HG03280 (cell line): Measurements from ENCODE around the gene JUND.

ENCODE experiments used
- ATAC-seq: cut with Tn5 transposase; IDR thresholded peaks from one replicate; pipeline ENCODE4 v1.9.1; 2021; ENCODE audit warnings: mild to moderate bottlenecking, moderate library complexity; ENCODE audit not compliant: unreplicated experiment

The JUND gene

DNA sequence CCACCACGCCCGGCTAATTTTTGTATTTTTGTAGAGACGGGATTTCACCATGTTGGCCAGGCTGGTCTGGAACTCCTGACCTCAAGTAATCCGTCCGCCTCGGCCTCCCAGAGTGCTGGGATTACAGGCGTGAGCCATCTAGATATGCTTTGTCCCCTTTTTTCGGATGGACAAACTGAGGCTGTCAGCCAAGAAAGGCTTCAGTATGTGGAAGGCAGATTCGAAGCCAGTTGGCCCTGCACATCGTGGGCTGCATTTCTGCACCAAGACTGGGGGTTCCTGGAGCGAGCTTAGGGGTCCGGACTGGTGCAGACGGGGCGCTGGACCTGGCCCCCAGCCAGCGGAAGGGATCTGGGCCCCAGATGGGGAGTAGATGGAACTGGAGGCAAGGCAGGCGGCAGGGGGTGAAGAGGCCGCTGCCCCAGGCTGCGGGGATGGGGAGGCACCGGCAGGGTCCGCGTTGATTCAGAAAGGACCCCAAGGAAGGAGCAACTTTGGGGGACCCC, 9.7 kb upstream of the JUND start:
- no peak for ATAC-seq

DNA sequence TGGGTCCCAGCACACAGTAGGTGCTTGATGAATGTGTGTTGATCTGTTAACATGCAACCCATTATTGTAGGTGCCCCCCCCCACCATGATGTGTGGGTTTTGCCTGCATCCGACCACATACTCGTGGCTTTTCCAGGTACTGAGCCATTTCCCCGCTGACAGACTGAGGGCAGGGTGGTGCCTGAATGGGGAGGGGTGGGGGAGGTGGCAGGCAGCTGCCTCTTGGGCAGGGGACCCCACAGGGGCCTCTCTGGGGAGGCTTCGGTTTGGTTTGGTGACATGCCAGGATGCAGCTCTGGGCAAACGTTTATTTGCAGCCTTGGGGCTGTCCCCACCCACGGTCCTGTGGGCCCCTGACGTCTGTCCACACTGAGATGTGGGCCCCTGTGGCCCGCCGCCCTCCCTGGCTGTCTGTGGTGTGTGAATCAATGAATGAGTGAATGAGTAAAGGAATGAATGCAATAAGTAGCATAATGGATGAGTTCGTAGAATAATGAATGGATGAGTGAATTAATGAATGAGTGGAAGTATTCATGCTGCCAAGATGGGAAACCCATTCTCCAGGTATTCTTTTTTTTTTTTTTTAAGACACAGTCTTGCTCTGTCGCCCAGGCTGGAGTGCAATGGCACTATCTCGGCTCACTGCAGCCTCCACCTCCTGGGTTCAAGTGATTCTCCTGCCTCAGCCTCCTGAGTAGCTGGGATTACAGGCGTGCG, 9.0 kb upstream of the JUND start:
- ATAC-seq, result no peak

DNA sequence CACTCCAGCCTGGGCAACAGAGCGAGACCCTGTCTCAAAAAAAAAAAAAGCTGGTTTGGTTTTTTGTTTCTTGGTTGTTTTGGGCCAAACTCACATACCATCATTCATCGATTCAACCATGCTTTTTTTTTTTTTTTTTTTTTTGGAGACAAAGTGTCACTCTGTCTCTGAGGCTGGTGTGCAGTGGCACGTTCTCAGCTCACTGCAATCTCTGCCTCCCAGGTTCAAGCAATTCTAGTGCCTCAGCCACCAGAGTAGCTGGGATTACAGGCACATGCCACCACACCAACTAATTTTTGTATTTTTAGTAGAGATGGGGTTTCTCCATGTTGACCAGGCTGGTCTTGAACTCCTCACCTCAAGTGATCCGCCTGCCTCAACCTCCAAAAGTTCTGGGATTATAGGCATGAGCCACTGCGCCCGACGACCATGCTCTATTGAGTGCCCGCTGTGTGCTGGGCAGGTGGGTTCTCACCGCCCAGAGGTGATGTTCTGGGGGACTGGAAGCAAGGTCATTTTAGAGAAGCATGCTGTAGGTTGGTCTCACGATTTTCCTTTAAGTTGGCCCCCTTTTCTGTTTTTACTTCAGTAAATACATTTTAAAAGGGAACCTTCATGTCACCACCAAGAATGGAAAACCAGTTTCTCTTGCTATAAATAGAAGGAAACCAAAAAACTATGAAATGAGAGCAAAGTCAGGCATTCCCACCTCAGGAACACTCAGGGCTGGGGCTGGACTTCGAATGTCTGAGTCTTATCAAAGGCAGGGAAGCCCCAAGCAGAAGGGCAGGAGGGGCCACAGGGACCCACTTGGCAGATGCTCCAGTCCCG, 8.3 kb upstream of the JUND start:
- no peak for ATAC-seq

GRCh38 chr19:18287836-18288772, 6.7 kb upstream of the JUND start:
- no peak for ATAC-seq

GRCh38 chr19:18286973-18287635, 5.7 kb upstream of the JUND start:
- no peak for ATAC-seq

- no peak for ATAC-seq
Measured at GRCh38 chr19:18284712-18285360, 3.4 kb upstream of the JUND start.

- ATAC-seq, result no peak
Measured at GRCh38 chr19:18283338-18283737, 1.9 kb upstream of the JUND start.

DNA sequence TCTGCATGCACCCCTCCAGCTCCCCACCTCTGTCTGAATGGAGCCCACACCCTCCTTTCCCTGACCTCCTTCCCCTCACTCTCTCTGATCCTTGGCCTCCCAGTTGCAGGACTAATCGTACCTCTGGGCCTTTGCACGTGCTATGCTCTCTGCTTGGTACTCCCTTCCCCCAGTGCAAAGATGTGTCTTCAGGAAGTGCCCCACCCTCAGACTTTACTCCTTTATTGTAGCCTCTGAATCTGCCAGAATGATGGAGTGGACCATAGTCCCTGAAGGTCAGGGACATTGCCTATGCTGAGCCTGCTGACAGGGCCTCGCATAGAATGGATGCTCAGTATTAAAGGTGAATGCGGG, 1.3 kb upstream of the JUND start:
- ATAC-seq, result no peak

- ATAC-seq, result no peak
Measured at GRCh38 chr19:18282021-18282787, 782 bp upstream of the JUND start.

DNA sequence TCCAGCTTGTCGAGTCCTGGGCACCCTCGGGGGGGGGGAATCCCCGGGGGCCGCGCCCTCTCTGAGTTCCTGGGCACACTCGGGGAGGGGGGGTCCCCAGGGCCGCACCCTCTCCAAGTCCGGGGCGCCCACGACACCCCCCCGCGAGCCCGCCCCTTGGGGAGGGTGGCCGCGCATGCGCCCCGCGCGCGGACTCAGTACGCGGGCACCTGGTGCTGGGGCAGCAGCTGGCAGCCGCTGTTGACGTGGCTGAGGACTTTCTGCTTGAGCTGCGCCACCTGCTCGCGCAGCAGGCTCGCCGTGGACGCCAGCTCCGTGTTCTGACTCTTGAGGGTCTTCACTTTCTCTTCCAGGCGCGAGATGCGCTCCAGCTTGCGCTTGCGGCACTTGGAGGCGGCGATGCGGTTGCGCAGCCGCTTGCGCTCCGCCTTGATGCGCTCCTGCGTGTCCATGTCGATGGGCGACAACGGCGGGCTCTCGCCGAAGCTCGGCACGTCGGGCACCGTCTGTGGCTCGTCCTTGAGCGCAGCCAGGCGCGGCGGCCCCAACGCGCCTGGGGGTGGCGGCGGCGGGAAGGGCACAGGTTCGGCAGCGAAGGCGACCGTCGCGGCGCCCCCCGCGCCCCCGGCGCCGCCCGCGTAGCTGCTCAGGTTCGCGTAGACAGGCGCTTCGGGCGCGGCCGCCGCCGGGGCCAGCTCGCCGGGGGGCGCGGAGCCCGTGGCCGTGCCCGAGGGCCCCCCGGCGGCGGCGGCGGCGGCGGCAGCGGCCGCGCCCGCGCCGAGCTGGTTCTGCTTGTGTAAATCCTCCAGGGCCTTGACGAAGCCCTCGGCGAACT, 958 bp downstream of the JUND start:
- ATAC-seq, result peak; percentile 17

DNA sequence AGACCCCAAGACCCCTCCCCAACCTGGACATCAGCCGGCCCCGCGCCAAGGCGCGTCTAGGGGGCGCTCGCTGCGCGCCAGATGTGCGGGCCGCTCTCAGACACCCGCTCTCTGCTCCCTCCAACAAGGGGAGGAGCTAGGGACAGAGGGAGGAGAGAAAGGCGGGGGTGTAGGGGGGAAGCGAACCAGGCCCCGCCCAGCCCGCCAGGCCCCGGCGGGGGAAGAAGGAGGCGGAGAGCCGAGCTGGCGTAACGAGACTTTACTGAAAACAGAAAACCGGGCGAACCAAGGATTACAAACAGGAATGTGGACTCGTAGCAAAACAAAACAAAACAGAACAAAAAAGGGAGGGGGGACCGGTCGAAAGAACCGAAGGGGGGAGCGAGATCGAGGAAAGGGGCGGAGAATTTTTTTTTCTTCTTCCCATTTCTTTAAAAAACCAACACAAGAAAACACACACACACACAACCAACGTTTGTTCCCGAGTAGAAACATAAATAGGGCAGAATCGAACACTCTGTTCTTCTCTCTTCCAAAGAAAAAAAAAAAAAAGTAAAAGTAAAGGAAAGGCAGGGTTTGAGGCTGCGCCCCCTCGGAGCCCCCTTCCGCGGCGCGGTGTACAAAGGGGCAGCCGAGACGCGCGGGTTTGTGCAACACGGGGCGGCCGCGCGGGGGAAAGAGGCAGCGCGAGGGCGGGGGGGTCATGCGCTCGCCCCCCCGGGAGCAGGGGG, 1.7 kb downstream of the JUND start:
- ATAC-seq, result peak; percentile 16

- ATAC-seq, result no peak
Measured at GRCh38 chr19:18279266-18279515, 2.2 kb downstream of the JUND start.

DNA sequence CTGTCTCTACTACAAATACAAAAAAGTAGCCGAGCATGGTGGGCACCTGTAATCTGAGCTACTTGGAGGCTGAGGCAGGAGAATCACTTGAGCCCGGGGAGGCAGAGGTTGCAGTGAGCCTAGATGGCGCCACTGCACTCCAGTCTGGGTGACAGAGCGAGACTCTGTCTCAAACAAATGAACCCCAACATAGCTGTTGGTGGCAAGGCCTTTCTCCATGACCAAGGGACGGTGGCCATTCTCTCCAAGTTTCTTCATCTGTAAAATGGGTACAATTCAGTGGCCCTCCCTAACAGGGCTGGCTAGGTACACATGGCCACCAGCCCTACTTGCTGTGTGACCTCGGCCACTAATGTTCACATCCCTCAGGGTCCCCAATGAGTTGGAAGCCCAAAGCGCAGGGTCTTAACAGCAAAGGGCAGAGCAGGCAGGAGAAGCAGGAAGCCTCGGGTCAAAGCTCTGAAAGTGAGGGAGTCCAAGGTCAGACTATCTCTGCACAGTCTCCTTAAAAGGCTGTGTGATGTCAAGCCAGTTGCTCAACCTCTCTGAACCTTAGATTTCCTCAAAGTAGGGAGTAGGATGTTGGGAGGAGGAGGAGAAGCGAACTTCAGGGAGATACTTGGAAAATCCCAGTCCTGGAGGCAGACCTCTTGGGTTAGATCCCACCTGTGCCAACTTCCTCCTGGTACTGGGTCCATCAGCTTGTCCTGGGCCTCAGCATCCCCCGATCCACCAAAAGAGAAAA, 2.7 kb downstream of the JUND start:
- no peak for ATAC-seq

- ATAC-seq, result no peak
Measured at GRCh38 chr19:18274781-18275356, 6.6 kb downstream of the JUND start.

GRCh38 chr19:18274219-18274780, 7.1 kb downstream of the JUND start, which contains the start of gene IQCN:
TSS of gene IQCN (minus strand) at chr19:18274452. CDS start at chr19:18269478, 4,974 bp downstream.
- ATAC-seq, result no peak

- no peak for ATAC-seq
Measured at GRCh38 chr19:18273561-18274218, 7.7 kb downstream of the JUND start.
